Progenitor cell of endocrine pancreas (in vitro differentiated cells): ENCODE data around the gene PER2. TPM values are rescaled to one million over a fixed set of nuclear protein-coding genes. Genes with fewer than 3 reads are reported as not detected.
A peak's percentile ranks its signal among the peaks of the same experiment; 100 is the strongest.

Source experiments
- DNase-seq: peaks from one replicate; pipeline ENCODE4 v3.0.0; 2021; ENCODE audit warnings: low spot score; ENCODE audit not compliant: unreplicated experiment
- H3K27ac Mint-ChIP-seq: 2 replicates; pipeline ENCODE4 v1.8.0; 2021; ENCODE audit warnings: mild to moderate bottlenecking, moderate library complexity, mixed read lengths
- H3K27me3 Mint-ChIP-seq: 2 replicates; pipeline ENCODE4 v1.8.0; 2021; ENCODE audit warnings: mixed read lengths
- H3K36me3 Mint-ChIP-seq: 2 replicates; pipeline ENCODE4 v1.8.0; 2022; ENCODE audit warnings: mixed read lengths; ENCODE audit not compliant: insufficient read depth
- H3K4me1 Mint-ChIP-seq: 2 replicates; pipeline ENCODE4 v1.8.0; 2021; ENCODE audit warnings: low read depth, mixed read lengths
- H3K4me3 Mint-ChIP-seq: 2 replicates; pipeline ENCODE4 v1.8.0; 2021; ENCODE audit warnings: low read depth, mild to moderate bottlenecking, moderate library complexity, mixed read lengths
- H3K9me3 Mint-ChIP-seq: 2 replicates; pipeline ENCODE4 v1.8.0; 2021; ENCODE audit warnings: low read depth, mixed read lengths
- total RNA-seq: library from RNA; stranded (reverse); gene quantifications from 2 replicates; pipeline ENCODE4 v1.2.1, GENCODE V29; 2021
- TF ChIP-seq, protein P1 (sequence below): fragments of 200-600 bp; sonication (generic); IDR thresholded peaks from one replicate; pipeline ENCODE4 v1.5.0; 2021; ENCODE audit warnings: antibody characterized with exemption, mild to moderate bottlenecking; ENCODE audit not compliant: unreplicated experiment

The PER2 gene
- total RNA-seq, 1 donor from 2014 or later, result 20.2 TPM

GRCh38 chr2:238289574-238289973 lies 1.2 kb upstream of the PER2 start:
- H3K27ac Mint-ChIP-seq, result peak overlapping the region; percentile 95
- H3K4me3 Mint-ChIP-seq, result peak overlapping the region; percentile 86
- DNase-seq, result no peak
- H3K36me3 Mint-ChIP-seq, result no peaks in the 10 kb centered on the region
- H3K9me3 Mint-ChIP-seq, result no peaks in the 10 kb centered on the region
- no peaks in the 10 kb centered on the region for H3K27me3 Mint-ChIP-seq
- TF ChIP-seq, protein P1, sequence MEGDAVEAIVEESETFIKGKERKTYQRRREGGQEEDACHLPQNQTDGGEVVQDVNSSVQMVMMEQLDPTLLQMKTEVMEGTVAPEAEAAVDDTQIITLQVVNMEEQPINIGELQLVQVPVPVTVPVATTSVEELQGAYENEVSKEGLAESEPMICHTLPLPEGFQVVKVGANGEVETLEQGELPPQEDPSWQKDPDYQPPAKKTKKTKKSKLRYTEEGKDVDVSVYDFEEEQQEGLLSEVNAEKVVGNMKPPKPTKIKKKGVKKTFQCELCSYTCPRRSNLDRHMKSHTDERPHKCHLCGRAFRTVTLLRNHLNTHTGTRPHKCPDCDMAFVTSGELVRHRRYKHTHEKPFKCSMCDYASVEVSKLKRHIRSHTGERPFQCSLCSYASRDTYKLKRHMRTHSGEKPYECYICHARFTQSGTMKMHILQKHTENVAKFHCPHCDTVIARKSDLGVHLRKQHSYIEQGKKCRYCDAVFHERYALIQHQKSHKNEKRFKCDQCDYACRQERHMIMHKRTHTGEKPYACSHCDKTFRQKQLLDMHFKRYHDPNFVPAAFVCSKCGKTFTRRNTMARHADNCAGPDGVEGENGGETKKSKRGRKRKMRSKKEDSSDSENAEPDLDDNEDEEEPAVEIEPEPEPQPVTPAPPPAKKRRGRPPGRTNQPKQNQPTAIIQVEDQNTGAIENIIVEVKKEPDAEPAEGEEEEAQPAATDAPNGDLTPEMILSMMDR, result no peak
- peaks cover 50% of the 10 kb centered on the region for H3K4me1 Mint-ChIP-seq

- H3K4me1 Mint-ChIP-seq, result peaks cover 53% of the 10 kb centered on the region
- H3K9me3 Mint-ChIP-seq, result no peaks in the 10 kb centered on the region
- TF ChIP-seq, protein P1, result peak; percentile 60
- no peaks in the 10 kb centered on the region for H3K27me3 Mint-ChIP-seq
- peak overlapping the region; percentile 95 for H3K27ac Mint-ChIP-seq
- H3K4me3 Mint-ChIP-seq, result peak overlapping the region; percentile 86
- no peaks in the 10 kb centered on the region for H3K36me3 Mint-ChIP-seq
- peak; percentile 97 for DNase-seq
Measured at GRCh38 chr2:238288650-238289573, 502 bp upstream of the PER2 start.

DNA sequence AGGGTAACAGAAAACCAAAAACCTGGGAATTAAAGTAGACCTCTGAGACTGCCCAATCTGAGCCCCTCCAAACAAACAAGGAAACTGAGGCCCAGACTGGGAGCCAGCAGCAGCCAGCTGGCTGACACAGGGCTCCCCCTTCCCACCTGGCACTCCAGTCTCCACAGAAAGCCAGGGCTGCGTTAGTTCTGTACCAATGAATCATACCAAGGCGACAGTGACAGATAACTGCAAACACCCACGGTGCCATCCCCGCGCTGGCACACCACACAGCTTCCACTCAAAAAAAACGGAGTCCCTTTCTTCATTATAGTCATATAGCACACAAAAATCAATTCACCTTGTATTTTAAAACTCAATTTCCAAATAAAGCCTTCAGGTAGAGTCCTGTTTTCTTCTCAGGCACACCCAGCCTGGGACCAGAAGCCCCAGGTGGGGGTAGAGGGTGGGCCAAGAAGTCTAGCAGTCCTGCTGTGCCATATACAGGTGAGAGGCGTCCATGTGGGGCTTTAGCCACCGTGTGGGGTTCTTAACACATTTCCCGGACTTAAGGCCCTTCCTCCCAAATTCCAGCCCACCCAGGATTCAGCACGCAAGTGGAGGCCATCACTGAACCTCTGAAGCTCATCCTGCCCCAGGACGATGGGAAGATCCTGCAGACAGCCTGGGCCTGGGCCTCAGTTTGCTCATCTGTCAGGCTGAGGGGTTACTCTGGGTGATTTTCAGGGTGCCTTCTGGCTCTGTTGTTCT lies 1.2 kb downstream of the PER2 start:
- no peak for DNase-seq
- peak overlapping the region; percentile 83 for H3K4me3 Mint-ChIP-seq
- no peaks in the 10 kb centered on the region for H3K27me3 Mint-ChIP-seq
- no peaks in the 10 kb centered on the region for H3K9me3 Mint-ChIP-seq
- TF ChIP-seq, protein P1, result no peak
- peaks cover 62% of the 10 kb centered on the region for H3K4me1 Mint-ChIP-seq
- peak overlapping the region; percentile 95 for H3K27ac Mint-ChIP-seq
- no peaks in the 10 kb centered on the region for H3K36me3 Mint-ChIP-seq

DNA sequence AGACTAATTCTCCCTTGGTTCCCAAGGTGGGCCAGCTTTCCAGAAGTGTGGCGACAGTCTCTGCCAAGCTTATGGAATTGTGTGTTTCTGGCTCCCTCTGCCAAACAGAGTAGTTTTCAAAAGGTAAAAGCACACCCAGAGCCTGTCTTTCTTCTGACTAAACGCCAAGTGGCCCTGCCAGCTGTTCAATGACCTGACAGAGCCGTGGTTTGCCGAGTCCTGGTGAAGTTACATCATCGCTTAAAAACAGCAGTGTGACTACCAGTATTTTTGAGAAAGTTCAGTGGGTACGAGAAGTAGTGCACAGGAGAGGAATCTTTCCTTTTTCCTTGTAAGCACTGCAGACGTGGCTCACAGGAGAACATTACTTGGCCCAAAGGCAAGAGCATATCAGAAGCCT lies 1.9 kb downstream of the PER2 start:
- Mint-ChIP-seq H3K4me1 (peaks cover 62% of the 10 kb centered on the region), H3K27ac (peak overlapping the region; percentile 95), H3K4me3 (peak overlapping the region; percentile 83), H3K9me3 (no peaks in the 10 kb centered on the region), H3K36me3 (no peaks in the 10 kb centered on the region), H3K27me3 (no peaks in the 10 kb centered on the region)
- no peak for DNase-seq
- TF ChIP-seq, protein P1, result no peak

DNA sequence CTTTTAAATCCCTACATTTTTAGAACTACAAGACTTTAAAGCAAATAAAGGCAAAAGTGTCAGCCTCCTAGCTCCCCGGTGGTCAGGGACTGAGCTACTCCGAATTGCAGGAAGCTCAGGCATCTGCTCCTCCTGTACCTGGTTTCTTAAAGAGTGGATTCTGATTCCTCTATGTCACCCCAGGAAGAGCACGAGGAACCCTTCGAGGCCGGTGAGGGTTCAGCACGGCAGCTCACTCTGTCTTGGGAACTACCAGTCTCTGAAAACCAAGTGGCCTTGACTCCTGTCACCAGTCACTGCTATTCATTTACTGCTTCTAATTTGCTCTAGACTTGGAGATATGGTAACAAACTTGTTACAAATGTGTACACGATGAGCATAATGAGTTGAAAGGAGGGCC lies 2.3 kb downstream of the PER2 start:
- H3K27ac Mint-ChIP-seq, result peak overlapping the region; percentile 95
- no peak for DNase-seq
- no peaks in the 10 kb centered on the region for H3K36me3 Mint-ChIP-seq
- no peaks in the 10 kb centered on the region for H3K27me3 Mint-ChIP-seq
- peaks cover 62% of the 10 kb centered on the region for H3K4me1 Mint-ChIP-seq
- TF ChIP-seq, protein P1, result no peak
- peak overlapping the region; percentile 83 for H3K4me3 Mint-ChIP-seq
- H3K9me3 Mint-ChIP-seq, result no peaks in the 10 kb centered on the region
